H7 (cell line): ENCODE data around the gene SMPD2. TPM values are rescaled to one million over a fixed set of nuclear protein-coding genes. Genes with fewer than 3 reads are reported as not detected.

Experiments used
- DNase-seq: peaks from one replicate; pipeline ENCODE4 v3.0.0; 2012
- H3K27me3 ChIP-seq: 2 replicates; pipeline ENCODE4 v1.6.0; 2011; ENCODE audit warnings: mild to moderate bottlenecking, low read length; ENCODE audit not compliant: control insufficient read depth, insufficient read depth
- H3K36me3 ChIP-seq: replicated peaks from 2 replicates; pipeline ENCODE4 v1.5.1; 2011; ENCODE audit warnings: low read length; ENCODE audit not compliant: control insufficient read depth, insufficient read depth
- H3K4me3 ChIP-seq: 2 replicates; pipeline ENCODE4 v1.5.1; 2011; ENCODE audit warnings: low read depth, mild to moderate bottlenecking, control low read depth, low read length, moderate library complexity; ENCODE audit not compliant: insufficient read depth
- total RNA-seq: library from RNA; depleted of rRNA; stranded (reverse); fragments of >200 nt; shearing (Covaris generic); gene quantifications from 2 replicates; pipeline ENCODE4 v1.2.3, GENCODE V29; 2014

SMPD2 gene
- total RNA-seq, 1 experiment from 2014 or later: 13.2 TPM

DNA sequence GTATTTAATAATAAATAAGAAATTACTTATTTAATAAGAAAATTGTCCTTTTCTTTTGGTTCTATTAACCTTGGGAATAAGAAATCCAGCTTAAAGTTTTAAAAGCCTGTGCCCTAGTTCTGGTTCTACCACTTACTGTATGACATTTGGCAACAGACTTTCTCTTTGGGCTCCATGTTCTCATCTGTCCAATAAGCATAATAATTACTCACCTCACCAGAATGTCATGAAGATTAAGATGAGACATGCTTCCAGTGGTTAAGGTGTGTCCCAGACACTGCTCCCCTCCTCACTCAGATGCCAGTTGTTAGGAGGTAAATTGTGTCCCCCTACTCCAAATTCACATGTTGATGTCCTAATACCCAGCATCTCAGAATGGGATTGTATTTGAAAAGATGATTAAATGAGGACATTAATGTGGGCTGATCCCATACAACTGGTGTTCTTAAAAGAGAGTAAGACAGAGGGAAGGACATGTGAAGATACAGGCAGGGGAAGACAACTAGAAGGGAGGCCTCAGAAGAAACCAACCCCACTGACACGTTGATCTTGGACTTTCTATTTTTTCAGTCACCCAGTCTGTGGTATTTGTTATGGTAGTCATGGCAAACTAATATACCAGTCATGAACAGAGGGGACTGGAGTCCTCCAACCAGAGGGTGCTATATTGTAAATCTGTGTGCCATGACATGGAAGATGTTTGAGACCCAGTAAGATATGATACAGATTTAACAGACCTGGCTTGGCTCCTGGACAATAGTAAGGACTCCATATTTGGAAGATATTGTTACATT lies 21.4 kb downstream of the SMPD2 start:
- no peaks in the 10 kb centered on the region for H3K27me3 ChIP-seq
- H3K36me3 ChIP-seq: peaks cover 20% of the 10 kb centered on the region
- DNase-seq: no peak
- H3K4me3 ChIP-seq: no peak overlapping the region

DNA sequence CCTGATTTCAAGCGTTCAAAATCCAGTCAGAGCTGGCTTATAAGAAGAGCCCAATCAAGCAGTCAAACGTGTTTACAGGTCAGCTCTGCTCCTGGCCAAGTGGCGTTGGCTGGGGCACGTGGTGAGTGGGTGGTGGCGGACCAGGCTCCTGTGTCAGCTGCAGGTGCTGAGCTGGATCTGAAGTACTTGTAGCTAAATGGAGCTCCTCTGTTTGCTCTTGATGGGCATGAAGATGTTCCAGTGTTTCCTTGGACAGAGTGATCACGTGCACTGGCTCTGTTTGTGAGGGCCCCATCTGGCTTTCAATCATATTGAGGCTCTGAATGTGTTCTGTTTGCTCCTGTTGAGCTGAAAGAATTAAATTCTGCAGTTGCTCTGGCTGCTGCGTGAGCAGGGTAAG lies 25.2 kb downstream of the SMPD2 start:
- Histone ChIP-seq H3K36me3 (peaks cover 29% of the 10 kb centered on the region), H3K4me3 (no peak overlapping the region), H3K27me3 (no peaks in the 10 kb centered on the region)
- no peak for DNase-seq

DNA sequence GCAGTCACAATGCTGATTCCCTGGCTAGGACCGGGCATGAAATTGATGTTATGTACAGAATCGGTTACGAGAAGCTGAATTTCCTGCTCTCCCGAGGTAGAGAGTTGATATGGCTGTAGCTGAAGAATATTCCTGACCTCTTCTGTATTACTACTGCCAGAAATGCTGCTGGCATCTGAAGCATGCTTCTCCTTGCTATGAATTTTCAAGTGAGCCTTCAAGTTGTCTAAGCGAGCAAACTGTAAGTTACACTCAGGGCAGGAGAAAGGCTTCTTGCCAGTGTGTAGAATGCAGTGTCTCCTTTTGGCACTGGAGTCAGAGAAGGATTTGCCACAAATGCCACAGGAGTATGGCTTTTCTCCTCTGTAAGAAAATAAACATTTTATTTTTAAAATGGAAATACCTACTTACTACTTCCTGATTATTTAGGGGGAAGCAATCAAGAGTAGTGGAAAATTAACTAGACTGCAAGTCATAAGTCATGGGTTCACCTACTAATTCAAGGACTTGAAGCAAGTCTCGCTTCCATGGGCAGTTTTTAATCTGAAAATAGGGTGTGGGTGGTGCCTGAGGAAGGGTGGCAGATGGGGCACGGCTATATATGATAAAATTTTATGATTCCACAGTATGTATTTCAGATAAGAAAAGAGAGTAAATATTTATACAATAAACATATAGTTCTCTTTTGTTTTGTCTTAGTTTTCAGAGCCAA lies 25.8 kb downstream of the SMPD2 start:
- Histone ChIP-seq H3K27me3 (no peaks in the 10 kb centered on the region), H3K36me3 (peaks cover 33% of the 10 kb centered on the region), H3K4me3 (no peak overlapping the region)
- DNase-seq: no peak

DNA sequence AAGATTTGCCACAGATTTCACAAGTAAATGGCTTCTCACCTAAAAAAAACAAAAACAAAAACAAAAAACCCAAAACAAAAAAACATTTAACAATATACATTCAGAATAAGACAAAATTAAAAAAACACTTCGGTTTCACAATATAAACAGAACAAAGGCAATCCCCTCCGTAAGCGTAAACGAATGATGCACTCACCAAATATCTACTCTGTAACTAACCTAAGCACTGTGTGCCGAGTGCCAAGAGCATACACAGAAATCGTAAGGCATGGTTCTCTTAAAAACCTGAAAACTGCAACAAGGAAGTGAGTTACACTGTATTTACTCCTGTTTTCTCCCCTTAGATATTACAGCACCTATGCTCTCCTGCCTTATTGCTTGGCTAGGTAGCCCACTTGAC lies 27.2 kb downstream of the SMPD2 start:
- no peak for DNase-seq
- H3K4me3 ChIP-seq: no peak overlapping the region
- H3K36me3 ChIP-seq: peaks cover 41% of the 10 kb centered on the region
- no peaks in the 10 kb centered on the region for H3K27me3 ChIP-seq

DNA sequence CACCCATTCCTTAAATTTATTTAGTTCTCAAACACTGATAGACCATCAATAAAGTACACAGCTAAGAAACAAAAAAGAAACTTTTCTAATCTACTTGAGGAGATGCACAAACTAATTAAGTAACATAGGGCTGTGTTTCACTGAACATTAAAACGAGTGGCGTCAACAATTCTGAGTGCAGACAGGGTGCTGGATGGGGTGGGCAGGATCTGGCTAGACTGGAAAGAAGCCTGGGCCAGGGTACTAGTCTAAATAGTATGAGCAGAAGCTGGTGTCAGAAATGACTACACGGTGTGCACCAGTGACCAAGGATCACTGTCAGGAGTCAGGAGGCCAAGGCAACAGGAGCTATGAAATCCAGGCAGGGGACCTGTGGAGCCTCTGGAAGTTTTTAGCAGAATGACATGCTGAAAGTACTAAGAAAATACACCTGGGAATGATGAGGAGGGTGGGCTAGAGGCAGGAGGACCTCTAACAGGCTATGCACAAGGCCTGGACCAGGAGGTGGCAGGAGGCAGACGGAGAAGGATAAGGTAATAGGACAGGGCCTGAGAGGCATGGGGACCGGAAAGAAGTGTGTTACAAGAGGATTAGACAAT lies 29.2 kb downstream of the SMPD2 start:
- Histone ChIP-seq H3K36me3 (peaks cover 45% of the 10 kb centered on the region), H3K4me3 (no peak overlapping the region), H3K27me3 (no peaks in the 10 kb centered on the region)
- DNase-seq: no peak

DNA sequence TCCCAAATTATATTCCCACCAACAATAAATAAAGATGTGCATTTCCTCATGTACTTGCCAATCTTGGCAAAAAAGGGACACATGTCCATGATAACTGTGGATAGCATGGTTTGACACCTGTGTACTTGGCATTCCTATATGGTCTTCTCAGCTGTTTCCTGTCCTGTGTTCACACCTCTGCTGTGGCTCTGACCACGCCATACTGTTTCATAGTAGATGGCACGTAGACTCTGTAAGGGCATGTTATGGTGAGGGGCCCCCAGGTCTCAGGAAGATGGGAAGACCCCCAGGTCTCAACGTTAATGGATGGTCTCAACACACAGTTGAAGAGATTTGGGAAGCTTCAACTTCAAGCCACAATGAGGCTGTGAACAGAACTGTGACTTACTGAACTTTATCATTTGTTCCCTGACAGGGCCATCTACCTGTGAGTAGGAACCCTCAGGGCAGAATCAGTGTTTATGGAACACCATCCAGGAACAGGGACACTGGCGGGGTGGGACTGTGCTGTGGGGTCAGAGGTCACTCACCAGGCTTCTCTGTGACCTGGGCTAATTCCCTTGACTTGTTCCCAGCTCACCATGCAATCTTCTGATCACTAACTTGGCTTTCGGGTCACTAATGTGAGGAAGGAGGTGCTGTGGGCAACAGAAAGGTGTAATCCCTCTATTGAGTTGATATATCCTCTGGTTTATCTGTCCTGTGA lies 30.7 kb downstream of the SMPD2 start:
- Histone ChIP-seq H3K36me3 (peaks cover 45% of the 10 kb centered on the region), H3K27me3 (no peaks in the 10 kb centered on the region), H3K4me3 (no peak overlapping the region)
- no peak for DNase-seq

DNA sequence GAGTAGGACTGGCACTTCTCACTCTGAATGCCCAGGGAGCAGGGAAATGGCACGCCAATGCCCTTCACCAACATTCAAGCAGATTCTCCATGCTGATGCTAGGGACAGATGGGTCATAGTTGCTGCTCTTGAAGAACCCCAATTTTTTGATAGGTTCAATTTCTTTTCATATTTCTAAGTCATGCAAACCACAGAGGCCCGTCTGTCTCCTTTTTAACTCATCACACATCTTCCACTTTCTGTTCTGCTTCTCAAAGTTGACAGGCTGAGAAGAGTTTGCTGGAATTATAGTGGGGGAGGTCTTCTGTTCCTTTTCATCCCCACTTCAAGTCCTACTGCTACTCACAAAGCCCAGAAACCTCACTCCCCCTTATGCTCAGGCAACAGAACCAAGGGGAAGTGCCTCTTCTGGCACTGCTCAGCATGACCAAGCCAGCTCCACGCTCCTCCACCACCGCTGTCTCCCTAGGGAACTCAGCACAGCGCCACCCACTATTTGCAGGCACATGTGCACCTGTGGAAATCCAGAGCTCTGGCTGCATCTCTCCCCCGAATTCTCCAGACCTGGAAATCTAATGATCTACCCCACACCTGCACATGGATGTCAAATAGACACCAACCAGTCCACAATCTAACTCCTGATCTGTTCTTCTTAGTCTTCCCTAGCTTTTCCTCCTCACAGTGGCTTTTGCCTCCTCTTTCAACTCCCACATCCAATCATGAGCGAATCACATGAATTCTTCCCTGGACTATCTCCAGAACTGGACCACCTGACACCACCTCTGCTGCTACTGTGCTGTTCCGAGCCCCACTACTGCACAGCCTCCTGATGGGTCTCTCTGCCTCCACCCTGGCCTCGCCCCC lies 31.8 kb downstream of the SMPD2 start:
- Histone ChIP-seq H3K27me3 (no peaks in the 10 kb centered on the region), H3K4me3 (no peak overlapping the region), H3K36me3 (peaks cover 44% of the 10 kb centered on the region)
- no peak for DNase-seq

DNA sequence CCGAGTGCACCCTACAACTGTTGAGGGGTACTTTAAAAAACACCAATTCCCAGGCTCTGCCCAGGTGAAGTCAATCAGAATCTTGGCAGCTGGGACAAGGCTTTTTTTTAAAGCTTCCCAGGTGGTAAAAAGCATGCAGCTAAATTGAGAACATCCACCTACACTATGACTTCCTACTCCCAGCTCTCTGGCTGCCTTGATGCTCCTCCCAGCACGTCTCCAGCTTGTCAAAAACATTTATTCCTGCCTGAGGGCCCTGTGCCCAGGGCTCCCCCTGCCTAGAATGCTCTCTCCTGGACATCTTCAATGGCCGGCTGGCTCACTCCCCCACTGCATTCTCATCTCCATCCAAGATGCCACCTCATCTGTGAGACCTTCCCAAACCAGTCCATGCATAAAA lies 32.6 kb downstream of the SMPD2 start:
- Histone ChIP-seq H3K27me3 (no peaks in the 10 kb centered on the region), H3K36me3 (peaks cover 42% of the 10 kb centered on the region), H3K4me3 (no peak overlapping the region)
- DNase-seq: no peak

DNA sequence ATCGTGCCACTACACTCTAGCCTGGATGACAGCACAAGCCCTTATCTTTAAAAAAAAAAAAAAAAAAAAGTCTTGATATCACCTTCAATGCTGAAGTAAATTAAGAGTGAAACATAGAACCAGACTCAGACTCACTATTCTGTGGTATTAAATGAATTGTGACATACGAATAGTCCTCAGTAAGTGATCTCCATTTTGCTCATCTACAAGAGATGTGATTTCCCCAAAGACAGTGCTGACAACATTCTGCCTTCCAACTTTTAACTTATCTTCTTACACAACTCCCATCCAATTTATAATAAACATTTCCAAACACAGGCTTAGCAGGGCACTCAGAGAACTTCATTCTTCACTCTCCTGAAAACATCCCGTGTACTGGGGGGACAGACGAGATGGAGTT lies 34.5 kb downstream of the SMPD2 start:
- Histone ChIP-seq H3K4me3 (no peak overlapping the region), H3K36me3 (peaks cover 37% of the 10 kb centered on the region), H3K27me3 (no peaks in the 10 kb centered on the region)
- no peak for DNase-seq

DNA sequence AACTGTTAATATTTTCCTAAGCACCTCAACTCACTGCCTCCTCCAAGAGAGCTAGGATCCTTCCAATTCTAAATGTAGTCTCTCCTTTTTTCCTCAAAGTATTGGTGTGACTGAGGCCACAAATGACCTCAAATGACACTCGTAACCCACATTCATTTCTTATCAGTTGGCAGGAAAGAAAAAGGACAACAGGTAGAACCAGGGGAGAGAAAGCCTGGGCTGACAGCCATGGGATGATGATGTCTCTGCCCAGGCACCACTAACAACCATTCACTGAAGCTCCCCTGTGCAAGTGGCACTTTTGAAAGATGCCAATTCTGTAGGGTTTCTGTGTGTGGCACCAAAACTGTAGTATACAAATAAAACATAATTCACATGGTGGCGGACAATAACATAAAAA lies 35.1 kb downstream of the SMPD2 start:
- no peak for DNase-seq
- Histone ChIP-seq H3K36me3 (peaks cover 39% of the 10 kb centered on the region), H3K4me3 (no peak overlapping the region), H3K27me3 (no peaks in the 10 kb centered on the region)

DNA sequence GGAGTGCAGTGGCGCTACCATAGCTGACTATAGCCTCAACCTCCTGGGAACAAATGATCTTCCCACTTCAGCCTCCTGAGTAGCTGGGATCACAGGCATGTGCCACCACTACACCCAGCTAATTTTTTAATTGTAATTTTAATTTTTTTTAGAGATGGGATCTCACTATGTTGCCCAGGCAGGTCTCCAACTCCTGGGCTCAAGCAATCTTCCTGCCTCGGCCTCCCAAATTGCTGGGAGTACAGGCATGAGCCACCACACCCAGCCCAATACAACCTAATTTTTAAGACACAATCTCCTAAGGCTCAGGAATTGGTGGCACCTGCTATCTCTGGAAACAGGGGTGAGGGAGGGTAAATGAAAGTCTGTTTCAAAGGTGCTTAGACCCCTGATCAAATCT lies 36.7 kb downstream of the SMPD2 start:
- H3K4me3 ChIP-seq: no peak overlapping the region
- peaks cover 31% of the 10 kb centered on the region for H3K36me3 ChIP-seq
- no peaks in the 10 kb centered on the region for H3K27me3 ChIP-seq
- no peak for DNase-seq

DNA sequence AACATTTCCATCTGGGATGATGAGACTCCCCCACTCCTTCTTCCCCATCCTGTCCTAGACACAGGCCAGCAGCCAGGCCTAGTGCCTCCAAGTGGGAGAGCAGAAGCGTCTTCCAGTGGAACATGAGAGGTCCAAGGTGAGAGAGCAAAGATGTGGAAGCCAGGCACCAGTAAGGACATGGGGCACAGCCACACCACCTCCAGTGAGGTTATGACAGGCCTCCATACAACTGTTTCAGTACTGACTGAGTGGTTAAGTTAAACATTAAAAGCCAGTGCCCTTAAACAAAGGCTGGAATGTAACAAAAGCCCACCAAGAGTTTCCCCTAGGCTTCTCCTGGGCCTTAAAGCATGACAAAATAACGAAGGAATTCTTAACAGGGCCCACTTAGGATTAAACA lies 37.2 kb downstream of the SMPD2 start:
- no peak overlapping the region for H3K4me3 ChIP-seq
- peaks cover 27% of the 10 kb centered on the region for H3K36me3 ChIP-seq
- no peak for DNase-seq
- H3K27me3 ChIP-seq: no peaks in the 10 kb centered on the region

DNA sequence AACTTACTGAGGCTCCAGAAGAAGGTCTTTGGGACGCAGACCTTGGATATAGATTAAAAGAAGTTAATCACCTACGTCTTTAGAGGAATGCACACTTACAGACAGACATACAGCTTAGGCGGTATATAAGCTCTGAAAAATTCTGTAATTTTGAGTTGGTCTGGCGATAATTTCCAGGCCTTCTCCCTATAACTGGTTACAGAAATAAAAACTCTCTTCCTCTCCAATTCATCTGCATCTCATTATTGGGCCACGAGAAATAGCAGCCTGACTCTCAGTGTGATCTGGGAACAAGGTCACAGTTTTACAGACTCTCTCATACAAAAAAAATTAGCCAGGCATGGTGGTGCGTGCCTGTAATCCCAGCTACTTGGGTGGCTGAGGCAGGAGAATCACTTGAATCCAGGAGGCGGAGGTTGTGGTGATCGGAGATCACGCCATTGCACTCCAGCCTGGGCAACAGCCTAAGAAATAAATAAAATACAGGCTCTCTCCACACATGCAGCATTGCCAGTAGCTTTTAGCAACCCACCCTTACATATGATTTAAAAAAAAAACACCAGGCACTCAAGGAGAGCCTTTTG lies 37.8 kb downstream of the SMPD2 start:
- H3K36me3 ChIP-seq: peaks cover 22% of the 10 kb centered on the region
- DNase-seq: no peak
- H3K27me3 ChIP-seq: no peaks in the 10 kb centered on the region
- no peak overlapping the region for H3K4me3 ChIP-seq
